Measurements from ENCODE around the gene SLC12A5.

The SLC12A5 gene

DNA sequence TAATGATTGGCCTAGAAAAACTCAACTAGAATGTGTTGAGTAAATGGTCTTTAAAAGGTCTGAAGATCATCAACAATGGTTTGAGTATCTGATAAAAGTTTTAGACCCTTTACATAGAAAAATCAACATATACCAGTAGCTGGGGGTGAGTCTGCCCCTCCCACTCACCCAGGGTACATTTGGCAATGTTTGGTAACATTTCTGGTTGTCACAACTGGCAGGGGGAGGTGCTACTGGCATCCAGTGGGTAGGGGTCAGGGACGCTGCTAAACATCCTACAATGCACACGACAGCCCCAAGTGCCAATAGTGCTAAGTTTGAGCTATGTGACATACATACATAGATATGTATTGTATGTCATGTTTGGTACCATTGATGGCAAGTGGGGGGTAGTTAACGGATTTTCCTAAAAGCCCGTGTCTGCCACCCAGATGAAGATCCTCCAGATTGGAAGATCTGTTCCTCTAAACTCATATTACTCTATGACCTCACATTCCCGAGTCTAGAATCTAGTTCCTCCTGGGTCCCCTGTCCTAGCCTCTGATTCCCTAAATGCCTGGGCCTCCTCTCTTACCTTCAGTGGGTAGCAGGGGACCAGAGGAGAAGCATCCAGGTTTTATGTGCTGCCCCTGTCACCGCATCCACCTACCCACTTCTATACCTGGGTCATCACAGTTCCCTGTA is 22.9 kb upstream of the SLC12A5 start:
- no peak for DNase-seq (ENCODE audit: low read depth in 2 of 2)

GRCh38 chr20:46006964-46007363 is 22.1 kb upstream of the SLC12A5 start:
- DNase-seq (ENCODE audit: low read depth in 2 of 2) = no peak

DNA sequence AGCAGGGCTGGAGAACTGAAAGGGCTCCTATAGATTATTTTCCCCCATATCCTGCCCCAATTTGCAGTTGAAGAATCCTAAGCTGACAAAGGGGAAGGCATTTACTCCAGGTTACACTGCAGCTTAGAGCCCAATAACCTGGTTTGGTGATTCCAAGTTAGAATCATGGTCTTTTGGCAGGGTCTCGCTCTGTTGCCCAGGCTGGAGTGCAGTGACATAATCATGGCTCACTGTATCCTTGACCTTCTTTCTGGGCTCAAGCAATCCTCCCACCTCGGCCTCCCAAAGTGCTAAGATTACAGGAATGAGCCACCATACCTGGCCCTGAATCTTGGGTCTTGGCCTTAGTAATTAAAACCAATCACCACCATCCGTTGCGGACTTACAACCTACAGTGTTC is 21.3 kb upstream of the SLC12A5 start:
- DNase-seq (ENCODE audit: low read depth in 2 of 2) = no peak

DNA sequence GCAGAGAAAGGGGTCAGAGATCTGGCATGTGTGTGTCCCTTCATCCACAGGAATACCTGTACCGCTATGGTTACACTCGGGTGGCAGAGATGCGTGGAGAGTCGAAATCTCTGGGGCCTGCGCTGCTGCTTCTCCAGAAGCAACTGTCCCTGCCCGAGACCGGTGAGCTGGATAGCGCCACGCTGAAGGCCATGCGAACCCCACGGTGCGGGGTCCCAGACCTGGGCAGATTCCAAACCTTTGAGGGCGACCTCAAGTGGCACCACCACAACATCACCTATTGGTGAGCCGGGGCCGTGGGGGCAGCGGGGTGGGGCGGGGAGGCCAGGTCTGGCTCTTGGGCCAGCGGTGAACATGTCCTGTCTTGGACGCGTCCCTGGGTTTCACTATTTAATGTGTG is 19.2 kb upstream of the SLC12A5 start:
- DNase-seq (ENCODE audit: low read depth in 2 of 2) = no peak

GRCh38 chr20:46010491-46011391 is 18.3 kb upstream of the SLC12A5 start:
- peak in 1 of 2 donors; percentile 33 for DNase-seq (ENCODE audit: low read depth in 2 of 2)

DNA sequence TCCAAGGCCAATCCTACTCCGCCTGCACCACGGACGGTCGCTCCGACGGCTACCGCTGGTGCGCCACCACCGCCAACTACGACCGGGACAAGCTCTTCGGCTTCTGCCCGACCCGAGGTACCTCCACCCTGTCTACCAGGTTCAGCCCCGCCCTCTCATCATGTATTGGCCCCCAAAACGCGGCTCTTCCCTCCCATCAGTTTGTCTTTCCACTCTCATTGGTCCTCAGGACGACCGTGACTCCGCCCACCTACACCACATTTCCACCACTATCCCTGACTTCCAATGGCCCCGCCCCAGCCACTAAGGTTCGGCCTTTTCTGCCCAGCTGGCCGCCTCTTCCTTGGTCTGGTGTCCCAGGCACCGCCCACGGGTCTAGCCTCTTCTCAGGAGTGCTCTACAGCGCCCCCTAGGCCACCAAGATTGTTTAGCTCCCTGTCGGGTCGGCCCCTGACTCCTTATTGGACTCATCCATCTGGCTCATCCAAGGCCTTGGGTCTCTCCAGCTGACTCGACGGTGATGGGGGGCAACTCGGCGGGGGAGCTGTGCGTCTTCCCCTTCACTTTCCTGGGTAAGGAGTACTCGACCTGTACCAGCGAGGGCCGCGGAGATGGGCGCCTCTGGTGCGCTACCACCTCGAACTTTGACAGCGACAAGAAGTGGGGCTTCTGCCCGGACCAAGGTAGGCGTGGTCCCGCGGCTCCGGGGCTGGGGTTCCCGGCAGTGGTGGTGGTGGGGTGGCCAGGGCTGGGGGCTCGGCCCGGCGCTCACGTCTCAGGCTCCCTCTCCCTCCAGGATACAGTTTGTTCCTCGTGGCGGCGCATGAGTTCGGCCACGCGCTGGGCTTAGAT is 17.2 kb upstream of the SLC12A5 start:
- peak; percentile 44 to 68 for DNase-seq (ENCODE audit: low read depth in 2 of 2)

- no peak for DNase-seq (ENCODE audit: low read depth in 2 of 2)
These were observed 16.1 kb upstream of the SLC12A5 start for GRCh38 chr20:46012921-46013320.

DNA sequence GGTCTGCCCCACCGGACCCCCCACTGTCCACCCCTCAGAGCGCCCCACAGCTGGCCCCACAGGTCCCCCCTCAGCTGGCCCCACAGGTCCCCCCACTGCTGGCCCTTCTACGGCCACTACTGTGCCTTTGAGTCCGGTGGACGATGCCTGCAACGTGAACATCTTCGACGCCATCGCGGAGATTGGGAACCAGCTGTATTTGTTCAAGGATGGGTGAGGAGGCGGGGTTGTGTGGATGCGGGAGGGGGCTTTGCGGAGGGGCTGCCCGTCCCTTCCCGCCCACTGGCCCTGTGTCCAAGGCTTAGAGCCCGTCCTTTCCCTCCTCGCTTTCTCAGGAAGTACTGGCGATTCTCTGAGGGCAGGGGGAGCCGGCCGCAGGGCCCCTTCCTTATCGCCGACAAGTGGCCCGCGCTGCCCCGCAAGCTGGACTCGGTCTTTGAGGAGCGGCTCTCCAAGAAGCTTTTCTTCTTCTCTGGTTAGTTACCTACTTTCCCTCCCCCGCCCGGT is 15.6 kb upstream of the SLC12A5 start:
- DNase-seq (ENCODE audit: low read depth in 2 of 2) = no peak

DNA sequence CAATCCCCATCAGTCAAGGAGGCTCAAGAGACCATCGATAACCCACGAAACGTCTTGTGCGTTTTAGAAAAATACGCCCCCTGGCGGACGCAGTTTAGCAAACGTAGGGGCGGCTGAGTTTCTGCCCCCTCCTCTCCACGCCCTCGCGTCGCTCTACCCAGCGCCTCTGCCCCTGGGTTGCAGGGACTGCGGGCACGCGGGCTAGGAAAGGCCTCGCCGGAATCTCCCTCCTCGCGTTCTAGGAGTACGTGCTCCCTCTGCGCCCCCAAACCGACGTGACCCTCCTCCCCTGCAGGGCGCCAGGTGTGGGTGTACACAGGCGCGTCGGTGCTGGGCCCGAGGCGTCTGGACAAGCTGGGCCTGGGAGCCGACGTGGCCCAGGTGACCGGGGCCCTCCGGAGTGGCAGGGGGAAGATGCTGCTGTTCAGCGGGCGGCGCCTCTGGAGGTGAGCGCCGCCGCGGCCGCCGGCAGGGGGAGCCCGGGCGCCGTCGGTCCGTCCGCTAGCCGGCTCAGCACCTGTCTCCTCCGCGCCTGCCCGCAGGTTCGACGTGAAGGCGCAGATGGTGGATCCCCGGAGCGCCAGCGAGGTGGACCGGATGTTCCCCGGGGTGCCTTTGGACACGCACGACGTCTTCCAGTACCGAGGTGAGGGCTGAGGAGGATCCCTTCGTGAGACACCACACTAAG is 15.0 kb upstream of the SLC12A5 start:
- peak; percentile 61 to 68 for DNase-seq (ENCODE audit: low read depth in 2 of 2)

GRCh38 chr20:46014517-46015396 is 14.3 kb upstream of the SLC12A5 start:
- DNase-seq (ENCODE audit: low read depth in 2 of 2) = no peak

DNA sequence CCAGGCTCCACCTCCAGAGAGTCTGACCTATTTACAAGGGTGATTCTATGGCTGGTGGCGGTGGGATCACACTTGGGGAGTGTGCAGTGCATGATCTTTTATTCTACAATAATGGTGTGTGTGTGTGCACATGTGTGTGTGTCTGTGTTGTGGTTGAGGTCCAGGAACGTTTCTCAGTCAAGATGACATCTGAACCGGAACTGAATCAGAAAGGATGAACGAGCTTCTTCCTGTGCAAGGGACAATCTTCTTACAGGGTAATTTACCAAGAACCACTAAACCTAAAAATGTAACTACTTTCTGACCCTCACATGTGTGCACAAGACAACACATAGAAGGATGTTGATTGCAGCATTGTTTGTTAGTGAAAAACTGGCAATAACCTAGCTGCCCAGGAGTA is 11.7 kb upstream of the SLC12A5 start:
- no peak for DNase-seq (ENCODE audit: low read depth in 2 of 2)

- no peak for DNase-seq (ENCODE audit: low read depth in 2 of 2)
These were observed 10.9 kb upstream of the SLC12A5 start for GRCh38 chr20:46018112-46018511.

- no peak for DNase-seq (ENCODE audit: low read depth in 2 of 2)
These were observed 10.4 kb upstream of the SLC12A5 start for GRCh38 chr20:46018611-46019010.

GRCh38 chr20:46020555-46020954 is 8.5 kb upstream of the SLC12A5 start:
- DNase-seq (ENCODE audit: low read depth in 2 of 2) = no peak

- DNase-seq (ENCODE audit: low read depth in 2 of 2) = peak; percentile 48 to 65
These were observed 7.4 kb upstream of the SLC12A5 start for GRCh38 chr20:46021361-46022359.

DNA sequence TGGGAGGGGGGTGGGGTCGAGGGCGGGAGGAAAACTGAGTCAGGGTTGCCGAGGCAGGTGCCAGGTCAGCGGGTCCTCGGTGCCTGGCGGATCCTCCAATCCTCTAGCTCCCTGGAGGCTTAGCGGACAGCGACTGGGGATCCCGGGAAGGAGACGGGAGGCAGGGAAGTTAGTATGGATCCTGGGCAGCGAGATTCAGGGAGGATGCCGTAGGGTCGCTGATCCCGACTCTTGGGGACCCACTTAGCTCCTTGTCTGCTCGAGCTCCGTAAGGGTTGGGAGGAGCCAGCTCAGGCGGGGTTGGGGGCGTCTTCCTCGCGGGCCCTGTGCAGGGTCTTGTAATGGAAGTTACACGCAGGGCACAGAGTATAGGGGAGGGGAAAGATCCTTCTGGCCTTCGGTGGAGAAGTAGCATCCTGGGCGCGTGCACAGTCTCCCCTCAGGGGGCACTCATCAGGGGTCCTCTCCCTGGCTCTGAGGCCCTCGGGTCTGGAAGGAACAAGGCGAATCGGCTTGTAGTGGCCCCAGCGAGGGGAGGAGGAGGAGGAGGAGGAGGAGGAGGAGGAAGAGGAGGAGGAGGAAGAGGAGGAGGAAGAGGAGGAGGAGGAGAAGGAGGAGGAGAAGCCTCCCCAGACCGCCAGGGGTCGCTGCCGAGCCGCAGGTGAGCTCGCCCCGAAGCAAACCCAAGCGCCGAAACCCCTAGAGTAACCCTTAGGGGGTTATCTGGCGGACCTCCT is 6.4 kb upstream of the SLC12A5 start:
- DNase-seq (ENCODE audit: low read depth in 2 of 2) = peak; percentile 66 to 76

DNA sequence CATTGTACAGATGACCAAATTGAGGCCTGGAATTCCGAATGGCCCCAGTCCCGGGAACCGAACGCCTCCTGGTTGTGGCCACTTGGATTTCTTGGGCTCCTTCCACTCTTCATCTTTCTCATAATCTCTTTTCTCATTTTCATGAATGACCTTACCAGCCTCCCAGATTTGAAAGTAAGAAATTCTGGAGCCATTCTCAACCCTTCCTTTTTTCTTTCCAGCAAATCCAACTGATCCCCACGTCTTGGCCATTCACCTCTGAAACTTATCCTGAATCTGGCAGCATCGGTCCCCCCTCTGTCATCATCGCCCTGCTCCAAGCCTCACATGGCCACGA is 5.9 kb upstream of the SLC12A5 start:
- DNase-seq (ENCODE audit: low read depth in 2 of 2) = no peak

DNA sequence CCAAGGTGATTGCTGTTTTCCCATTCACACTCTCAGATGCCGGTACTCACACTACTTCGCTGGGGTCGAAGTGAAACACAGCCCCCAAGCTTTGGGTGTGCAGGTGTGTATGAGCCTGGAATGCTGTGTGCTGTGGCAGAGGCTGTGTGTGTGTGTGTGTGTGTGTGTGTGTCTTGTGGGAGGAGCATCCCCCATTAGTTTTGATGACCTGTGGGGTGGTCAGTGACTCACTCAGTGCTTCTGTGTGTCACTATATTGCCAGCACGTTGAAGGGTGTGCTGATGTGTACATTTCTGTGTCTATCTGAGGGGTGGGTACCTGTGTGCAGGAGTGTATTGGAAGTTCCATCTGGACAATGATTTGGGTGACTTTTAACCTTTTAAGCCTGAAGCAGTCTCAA is 5.0 kb upstream of the SLC12A5 start:
- no peak for DNase-seq (ENCODE audit: low read depth in 2 of 2)

DNA sequence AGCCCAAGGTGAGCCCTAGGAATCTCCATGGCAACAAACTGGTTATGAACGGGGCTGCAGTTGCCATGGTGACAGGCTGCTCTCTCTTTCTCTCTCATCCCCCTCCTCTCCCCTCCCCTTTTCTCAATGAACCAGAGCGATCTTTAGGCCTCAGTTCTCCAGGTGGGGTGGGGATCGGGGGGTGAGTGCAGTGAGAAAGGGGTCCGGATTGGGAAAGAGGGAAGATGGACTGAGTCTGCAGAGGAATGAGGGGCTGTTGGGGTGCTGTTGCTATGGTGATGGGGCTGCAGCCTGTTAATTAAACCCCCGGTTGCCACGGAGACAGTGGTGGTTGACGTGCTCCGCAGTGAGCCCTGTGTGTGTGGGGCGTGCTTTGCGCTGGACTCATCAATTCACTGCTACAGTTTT is 3.6 kb upstream of the SLC12A5 start:
- DNase-seq (ENCODE audit: low read depth in 2 of 2) = no peak

All from stimulated activated CD4-positive, alpha-beta T cell treated with anti-CD3 and anti-CD28 coated beads, Interleukin-4, amount 100 ng/mL, for 48 hours (primary cell).